Stimulated activated CD4-positive, alpha-beta T cell treated with anti-CD3 and anti-CD28 coated beads, Interleukin-1b, Interleukin-23, amount 100 ng/mL, for 1 hour (primary cell): ENCODE data around the gene RNPEPL1.
A peak's percentile ranks its signal among the peaks of the same experiment; 100 is the strongest.
"Not testable (repeated sequence)": the region's sequence is repeated elsewhere in the genome, so short reads cannot be mapped to it uniquely, and the experiment has no call there.

Experiments
- DNase-seq, 2 donors: peaks; one replicate each; pipeline ENCODE4 v3.0.0-alpha.2; 2020; ENCODE audit warnings: low read depth in 2 of 2

Gene RNPEPL1

DNA sequence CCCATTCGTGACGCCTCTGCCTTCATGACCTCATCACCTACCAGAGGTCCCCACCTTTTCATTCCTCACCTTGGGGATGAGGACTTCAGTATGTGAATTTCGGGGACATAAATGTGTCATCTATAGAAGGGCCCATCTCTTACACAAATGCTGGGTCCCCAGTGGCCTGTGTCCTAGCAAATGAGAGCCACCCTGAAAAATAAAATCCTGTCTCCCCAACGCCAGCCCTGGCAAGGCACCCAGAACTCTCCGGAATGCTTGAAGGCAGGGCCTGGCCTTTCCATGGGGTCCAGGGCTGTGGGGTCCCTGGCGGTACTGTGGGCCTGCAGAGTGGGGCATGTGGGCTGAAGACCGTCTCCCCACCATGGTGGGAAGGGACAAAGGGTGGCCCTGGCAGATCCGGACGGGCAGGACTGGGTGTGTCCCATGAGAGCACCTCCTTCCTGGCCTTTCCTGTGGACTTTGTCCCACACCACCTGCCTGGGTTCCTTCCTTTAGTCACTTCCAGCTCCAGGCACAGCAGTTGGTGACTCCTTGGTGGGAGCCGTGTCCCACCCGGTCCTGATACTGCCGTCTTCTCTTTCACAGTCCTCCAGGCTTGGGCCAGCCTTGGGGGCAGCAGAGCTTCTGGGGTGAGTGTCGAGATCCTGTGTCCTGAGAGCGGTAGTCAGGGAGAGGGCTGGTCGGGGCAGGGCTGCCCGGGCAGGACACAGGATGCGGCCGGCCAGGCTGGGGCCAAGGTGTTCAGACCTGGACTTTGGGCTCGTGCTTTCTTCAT is 36.8 kb downstream of the RNPEPL1 start:
- no peak for DNase-seq

DNA sequence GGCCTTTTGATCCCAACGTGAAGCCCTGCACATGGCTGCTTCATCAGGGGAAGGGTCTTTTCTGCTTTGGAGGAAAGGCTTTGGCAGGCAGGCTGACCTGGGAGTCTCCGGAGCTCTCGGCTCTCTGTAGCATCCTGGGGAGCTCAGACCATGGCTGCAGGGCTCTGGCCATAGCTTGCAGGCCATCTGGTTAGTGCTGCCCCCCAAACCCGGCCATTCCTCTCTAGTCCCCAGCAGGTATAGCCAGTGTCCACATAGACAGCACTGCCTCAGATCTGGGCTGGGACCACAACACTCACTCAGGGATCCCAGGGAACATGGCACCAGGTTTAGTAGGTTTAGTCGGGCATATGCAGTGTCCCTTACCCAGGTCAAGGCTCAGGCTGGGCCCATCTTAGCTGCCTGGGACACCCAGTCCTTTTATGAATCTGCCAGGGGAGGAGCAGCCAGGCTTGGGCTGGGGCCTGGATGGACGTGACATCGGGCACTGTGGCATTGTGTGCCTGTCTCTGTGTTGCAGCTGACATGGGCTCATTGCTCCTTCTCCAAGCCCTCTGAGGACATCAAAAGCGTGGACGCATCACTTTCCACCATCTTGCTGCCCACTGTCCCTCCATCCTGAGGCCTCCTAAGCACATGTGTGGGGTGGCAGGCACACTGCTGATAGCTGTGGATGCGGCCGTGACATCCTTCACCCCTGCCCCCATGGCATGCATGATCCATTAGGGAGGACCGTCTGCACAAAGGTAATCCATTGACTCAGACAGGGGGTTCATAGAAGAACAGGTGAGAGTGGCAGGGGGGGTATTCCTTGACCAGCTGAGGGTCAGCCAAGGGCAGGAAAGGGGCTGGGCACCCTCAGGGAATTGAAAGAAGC is 37.8 kb downstream of the RNPEPL1 start:
- no peak for DNase-seq

DNA sequence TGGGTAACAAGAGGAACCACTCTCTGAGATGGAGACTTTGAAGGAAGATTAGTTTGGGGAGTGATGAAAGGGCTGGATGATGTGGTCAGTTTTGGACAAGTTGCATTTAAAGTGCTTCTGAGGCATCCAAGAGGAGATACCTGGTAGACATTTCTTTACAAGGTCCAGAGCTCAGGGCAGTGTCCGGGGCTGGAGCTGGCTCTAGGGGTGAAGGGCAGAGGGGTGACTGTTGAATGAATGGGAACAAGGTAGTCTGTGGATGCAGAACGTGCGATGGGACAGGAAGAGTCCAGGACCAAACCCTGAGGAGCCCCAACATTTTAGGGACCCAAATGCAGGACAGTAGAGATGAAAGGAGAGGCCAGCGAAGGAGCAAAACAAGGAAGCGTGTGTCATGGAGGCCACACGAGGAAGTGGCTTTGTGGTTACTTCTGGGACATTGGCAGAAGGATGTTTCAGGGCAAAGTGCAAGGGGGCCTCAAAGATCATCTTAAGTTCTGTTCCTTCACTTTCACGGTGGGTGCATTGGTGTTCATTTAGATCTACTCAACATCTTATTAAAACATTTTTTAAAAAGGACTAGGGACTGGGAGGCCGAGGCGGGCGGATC is 43.4 kb downstream of the RNPEPL1 start:
- DNase-seq, result no peak

DNA sequence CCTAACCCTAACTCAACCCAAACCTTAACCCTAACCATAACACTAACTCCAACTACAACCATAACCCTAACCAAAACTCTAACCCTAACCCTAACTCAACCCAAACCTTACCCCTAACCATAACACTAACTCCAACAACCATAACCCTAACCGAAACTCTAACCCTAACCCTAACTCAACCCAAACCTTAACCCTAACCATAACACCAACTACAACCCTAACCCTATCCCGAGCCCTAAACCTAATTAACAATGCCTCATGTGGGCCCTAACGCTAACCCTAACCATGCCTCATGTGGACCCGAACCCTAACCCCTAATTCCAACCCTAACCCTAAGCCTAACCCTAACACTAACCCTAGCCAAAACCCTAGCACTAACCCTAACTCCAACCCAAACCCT is 45.5 kb downstream of the RNPEPL1 start:
- no peak for DNase-seq

DNA sequence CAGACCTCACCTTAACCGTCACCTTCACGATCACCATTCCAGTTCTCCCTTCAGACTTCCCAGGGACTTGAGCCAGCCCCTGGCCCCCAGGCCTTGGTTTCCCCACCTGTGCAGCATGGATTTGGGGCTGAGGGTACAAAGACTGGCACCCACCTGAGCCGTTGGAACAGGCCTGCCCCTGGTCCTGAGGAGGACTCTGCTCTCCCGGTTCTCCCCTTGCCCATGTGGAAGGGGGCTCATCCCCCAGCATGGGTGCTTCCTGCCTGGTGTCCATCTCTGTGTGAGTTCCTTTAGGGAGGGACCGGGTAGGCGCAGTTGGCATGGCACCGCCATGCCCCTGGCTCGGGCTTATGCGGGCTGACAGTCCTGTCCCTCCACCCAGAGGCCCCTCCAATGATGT is 46.1 kb downstream of the RNPEPL1 start:
- DNase-seq, result no peak

DNA sequence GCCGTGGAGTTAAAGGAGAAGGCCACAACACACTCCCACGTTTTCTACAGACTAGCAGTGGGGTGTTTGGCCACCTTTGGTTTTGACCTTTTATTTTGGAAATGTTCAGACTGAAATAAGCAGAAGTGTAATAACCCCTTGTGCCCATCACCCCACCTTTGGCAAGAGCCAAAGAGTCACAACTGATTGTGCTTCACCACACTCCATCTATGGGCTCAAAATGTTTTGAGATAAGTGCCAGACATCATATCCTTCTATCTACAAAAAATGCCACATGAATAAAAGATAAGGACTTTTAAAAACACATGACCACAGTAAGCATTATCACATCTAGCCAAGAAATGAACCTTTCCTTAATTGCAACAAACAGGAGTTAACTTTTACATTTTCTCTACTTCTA is 47.1 kb downstream of the RNPEPL1 start:
- DNase-seq, result no peak

DNA sequence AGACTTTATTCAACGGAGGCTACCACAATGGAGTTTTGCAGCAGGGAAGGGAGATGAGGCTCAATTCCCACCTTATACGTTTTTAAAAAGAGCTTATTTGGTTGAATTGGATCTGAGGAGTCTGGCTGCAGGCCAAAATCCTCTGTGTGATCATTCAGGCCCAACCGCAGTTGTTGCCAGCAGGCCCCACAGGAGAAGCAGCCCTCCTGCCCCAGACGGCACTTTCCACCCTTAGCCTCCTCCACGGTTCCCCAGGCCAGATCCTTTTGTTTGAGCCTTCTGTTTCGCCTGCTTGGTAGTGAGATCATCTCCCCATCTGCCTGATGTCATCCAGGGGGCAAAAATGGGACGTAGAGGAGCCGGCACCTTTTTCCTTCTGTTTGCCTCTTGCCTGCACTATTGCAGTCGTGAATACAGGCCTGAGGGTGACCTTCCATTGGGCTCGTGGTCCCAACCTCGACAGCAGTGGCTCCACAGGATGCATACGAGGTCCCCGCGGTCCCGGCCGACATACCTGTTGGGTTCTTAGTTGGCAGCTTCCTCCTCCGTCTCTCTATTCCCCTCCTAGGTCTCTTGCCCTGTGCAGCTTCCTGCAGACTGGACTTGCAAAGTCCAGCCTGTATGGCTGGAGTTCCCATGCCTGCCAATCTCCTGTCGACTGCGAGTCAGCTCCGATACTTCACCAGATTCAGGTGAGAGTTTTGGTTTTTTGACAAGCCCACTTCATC is 47.7 kb downstream of the RNPEPL1 start:
- no peak for DNase-seq

DNA sequence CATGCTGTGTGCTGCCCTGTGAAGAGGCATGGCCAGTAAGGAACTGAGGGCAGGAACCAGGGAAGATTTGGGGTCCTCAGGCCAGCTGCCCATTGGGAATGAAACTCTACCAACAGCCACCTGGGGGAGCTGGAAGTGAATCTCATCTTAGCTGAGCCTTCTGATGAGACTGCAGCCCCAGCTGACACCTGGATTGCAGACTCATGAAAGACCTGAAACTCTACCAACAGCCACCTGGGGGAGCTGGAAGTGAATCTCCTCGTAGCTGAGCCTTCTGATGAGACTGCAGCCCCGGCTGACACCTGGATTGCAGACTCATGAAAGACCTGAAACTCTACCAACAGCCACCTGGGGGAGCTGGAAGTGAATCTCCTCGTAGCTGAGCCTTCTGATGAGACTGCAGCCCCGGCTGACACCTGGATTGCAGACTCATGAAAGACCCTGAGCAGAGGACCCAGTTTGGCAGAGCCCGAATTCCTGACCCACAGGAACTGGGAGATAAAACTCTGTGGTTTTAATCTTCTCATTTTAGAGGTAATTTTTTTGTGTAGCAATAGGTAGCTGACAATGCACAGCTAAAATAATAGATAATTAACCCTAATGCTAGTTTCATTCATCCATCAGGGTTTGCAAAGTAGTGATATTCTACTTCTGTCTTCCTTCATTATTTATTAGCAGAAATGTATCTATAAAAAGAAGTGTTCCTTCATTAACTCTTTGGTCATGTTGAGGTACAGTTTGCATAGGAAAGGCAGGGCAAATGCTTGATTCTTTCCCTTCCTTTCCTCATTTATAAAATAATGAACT is 48.8 kb downstream of the RNPEPL1 start:
- DNase-seq, result not testable (repeated sequence)

DNA sequence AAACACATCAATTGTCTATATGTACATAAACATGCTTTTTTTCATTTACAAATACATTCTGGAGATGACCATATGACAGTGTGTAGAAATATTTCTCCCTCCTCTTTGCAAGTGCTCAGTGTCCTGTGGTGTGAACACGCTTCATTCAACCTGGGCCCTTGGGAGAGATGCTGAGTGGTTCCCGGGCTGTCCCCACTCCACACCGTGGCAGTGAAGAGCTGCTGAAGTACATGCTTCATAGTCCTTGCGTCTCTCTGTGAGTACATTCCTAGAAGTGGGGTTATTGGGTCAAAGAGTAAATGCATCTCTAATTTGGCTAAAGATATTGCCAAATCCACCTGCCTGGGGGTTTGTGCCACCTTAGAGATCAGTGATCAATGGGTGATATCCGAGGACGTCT is 50.5 kb downstream of the RNPEPL1 start:
- no peak for DNase-seq

DNA sequence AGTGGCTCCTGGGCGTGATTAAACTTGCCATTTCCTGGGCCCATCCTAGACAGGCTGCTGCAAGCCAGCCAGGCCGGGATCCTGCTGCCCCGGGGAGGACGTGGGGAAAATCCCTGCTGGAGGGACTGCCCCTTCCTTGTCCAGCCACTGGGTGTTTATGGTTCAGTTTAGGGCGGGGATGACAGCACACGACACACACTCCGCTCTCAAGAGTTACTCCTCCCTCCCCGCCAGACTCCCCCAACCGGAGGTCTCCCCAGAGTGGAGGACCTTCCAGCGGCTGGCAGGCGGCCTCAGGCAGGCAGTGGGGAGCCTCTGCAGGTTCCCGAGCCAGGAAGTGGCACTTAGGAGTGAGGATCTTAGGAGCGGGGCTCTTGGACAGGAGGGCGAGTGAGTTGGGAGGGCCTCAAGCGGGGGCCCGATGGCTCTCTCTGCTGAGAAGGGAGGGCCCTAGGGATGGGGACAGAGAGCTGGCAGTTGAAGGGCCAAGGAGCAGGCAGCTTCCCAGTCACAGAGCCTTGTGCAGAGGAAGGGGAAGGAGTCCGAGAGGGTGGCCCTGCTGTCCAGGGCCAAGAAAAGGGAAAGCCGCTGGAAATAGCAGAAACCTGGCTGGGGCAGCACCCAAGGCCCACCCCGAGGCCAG is 51.3 kb downstream of the RNPEPL1 start:
- no peak for DNase-seq

DNA sequence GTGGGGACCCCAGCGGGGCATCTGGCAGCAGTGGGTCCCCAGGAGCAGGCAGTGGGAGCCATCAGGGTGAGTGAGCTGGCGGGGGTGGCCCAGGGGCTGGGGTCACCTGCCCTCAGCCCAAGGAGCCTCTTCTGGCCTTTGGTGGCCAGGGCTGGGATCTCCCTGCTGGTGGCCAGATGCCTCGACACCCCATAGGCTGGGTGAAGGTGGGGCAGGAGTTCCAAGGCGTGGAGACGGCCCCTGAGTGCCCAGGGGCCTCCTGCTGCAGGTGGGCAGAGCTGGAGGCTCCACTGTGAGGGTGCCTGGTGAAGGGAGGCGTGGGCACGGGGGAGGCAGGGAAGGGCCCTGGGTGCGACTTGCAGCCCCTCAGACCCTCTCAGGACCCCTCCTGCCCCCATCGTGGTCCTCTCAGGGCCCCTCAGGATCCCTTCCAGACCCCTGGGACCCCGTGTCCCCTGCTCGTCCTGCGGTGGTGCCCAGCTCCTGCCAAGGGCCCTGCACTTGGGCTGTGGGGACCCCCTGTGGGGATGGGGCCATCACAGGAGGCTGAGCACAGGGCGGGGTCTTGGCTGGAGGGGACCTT is 52.0 kb downstream of the RNPEPL1 start:
- no peak for DNase-seq

DNA sequence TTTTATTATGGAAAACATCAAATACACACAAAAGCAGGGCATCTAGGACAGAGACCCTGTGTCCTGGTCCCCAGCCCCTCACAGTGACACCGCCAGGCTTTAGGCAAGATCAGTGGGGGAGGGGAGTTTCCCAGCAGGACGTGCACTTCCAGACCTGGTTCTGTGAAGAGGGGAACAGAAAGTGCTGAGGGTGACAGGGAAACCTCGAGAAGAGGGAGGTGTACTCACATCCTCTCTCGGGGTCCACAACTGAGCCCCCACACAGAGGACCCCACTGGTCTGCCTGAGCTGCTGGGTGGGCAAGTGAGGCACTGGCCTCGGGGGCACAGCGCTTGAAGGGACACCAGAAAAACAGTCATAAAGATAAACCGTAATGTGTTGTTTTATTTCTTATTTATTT is 52.6 kb downstream of the RNPEPL1 start:
- DNase-seq, result no peak

DNA sequence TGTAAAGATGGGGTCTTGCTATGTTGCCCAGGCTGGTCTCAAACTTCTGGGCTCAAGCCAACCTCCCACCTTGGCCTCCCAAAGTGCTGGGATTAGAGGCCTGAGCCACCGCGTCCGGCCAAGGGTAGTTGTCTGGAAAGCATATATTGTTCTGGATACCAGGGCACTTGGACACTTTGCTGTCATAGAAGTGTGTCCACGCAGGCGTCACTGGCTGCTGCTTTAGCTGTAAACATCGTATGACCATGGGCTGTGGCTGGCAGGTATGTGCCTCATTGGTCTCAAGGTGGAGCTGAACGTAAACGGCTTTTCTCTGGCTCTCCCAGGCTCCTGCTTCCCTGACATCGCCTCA is 53.8 kb downstream of the RNPEPL1 start:
- no peak for DNase-seq

DNA sequence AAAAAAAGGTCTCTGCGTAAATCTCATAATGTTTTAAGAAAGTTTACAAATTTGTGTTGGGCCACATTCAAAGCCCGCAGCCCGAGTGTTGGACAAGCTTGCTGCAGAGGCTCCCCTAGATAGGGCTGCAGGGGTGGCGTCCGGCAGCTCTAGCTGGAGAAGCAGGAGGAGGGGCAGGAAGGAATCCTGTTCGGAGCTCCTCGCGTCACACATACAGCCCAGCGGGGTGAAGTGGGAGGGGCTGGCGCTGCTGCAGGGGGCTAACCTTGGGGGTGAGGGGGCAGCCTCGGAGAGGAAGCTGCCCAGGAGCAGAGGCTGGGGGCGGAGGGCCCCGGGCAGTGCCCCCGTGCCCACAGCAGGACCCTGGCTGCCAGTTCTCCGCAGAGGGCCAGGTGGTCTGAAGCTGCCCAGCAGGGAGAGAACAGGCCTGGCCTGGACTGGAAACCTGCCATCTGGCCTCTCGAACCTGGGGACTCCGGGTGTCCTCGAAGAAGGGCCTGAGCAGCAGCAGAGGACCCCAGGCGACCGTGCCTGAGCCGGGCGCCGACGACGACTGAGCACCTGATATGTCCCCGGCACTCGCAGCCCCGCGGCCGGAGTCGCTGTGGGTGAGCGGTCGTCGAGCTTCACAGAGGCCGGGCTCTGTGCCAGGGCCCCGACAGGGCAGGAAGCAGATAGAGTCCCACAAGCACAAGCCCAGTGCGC is 54.4 kb downstream of the RNPEPL1 start:
- no peak for DNase-seq

DNA sequence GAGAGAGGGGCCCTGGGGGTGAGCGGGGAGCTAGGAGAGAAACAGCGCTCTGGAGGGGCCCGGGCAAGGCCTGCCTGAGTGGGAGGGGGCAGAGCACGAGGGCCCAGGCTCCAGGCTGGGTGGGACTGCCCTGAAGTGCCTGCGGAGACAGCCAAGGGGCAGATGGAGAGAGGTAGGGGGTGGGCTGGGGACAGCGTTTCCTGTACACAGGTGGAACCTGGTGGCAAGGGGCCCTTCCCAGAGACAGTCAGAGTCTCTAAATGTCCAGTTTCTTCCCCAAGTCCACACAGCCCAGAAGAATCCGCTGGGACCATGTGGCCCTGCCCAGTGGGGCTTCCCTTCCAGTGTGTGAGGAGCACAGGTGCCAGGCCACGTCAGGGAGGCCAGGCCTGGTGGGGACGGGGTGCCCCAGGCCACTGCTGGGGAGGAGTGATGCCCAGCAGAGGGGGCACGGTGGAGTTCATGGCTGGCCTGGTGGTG is 55.3 kb downstream of the RNPEPL1 start:
- no peak for DNase-seq

DNA sequence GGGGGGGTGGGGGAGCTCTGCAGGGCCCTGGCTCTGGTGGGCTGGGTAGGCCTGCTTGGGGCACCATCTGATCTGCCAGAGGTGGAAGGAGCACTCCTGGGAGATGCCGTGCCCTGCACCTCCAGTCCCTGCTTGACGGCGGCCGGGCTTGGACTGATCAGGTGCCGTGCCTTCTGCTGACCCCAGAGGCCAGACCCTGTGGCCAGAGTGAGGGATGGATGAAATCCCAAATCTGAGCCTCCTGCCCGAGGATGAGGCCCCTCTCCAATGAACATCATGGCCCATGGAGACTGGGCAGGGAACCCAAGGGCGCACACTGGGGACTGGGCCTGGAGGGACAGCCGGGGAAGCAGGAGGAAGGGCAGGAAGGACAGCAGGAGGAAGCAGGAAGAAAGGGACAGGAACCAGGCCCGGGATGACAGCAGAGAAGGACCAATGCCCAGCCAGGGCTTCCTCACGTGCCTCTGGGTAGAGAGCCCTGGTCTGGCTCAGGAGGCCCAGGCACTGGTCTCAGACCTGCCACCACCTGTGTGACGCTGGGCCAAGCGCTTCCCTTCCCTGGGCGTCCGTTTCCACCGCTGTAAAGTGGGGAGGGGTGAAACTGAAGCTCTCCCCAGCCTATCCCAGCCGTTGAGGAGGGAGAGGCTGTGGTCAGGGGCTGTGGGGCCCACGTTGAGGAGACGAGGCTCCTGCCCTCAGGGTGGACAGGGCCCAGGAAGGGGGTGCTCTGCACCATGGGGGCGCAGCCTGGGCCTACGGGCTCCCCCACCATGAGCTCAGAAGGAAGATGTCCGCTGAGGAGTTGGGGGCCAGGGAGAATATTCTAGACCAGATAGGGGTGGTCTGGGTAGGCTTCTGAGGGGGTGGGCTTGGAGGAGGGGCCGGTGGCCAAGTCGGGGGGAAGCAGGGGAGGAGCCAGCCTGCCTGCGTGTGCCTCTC is 56.0 kb downstream of the RNPEPL1 start:
- DNase-seq, result no peak

DNA sequence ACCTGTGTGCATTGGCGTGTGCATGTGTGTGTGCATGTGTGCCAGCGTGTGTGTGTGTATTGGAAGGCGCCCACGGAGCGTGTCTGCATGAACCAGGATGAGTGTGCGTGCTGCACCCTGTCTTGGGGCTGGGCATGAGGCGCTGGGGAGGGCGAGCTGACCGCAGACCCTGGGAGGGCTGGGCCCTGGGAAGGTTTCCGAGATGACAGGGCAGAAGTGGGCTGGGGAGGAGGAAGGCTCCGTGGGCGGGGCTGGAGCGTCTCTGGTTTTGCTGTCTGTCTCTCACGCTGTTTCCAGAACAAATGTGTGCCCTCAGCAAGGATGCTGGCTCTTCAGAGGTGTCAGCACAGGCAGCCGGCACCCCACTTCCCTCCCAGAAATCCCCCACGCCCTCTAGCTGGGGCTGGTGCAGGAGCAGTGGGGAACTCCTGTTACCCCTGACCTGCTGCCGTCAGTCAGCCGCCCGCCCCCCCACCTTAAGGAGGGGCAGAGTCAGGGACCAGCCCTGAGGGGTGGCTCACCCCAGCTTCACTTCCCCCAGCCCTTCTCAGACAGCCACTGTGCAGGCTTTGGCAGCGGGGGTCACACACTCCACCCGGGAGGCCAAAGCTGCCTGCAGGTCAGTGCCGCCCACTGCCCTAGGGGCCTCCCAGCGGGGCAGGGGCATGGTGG is 56.8 kb downstream of the RNPEPL1 start, which contains the start of gene GPR35:
Gene GPR35 (plus strand): TSS at position 531 of the 672 bp plus-strand sequence. CDS start 4,473 bp downstream, outside the sequence.
- peak; percentile 43 to 50 for DNase-seq
